ENCODE data around the gene ACTC1. TPM values are rescaled to one million over a fixed set of nuclear protein-coding genes. Genes with fewer than 3 reads are reported as not detected.
A peak's percentile ranks its signal among the peaks of the same experiment; 100 is the strongest.

ACTC1 gene
- total RNA-seq, 4 donors from 2014 or later, result 0.09 to 0.38 TPM; not detected in 2

- 65 to 77% methylated on average over 3 of the region's 3 CpGs for WGBS, 2 donors
- TF ChIP-seq CTCF (IDR thresholded peaks at IDR 0.05), result no peak
- TF ChIP-seq POLR2A (IDR thresholded peaks at IDR 0.05), result no peak
- Histone ChIP-seq H3K4me1 (no peaks in the 10 kb centered on the region), H3K36me3 (no peaks in the 10 kb centered on the region), H3K27me3 (peaks cover 0 to 46% (median 0%) of the 10 kb centered on the region in 4 donors), H3K27ac (no peak overlapping the region), H3K9me3 (no peaks in the 10 kb centered on the region), H3K4me3 (no peak overlapping the region)
- intact Hi-C loops (cut with DNase I), result no loop called here
- DNase-seq, result no peak
These were observed 34.4 kb downstream of the ACTC1 start for GRCh38 chr15:34760909-34761308.

GRCh38 chr15:34759992-34760391, 35.4 kb downstream of the ACTC1 start:
- Histone ChIP-seq H3K9me3 (no peaks in the 10 kb centered on the region), H3K27ac (no peak overlapping the region), H3K27me3 (peaks cover 0 to 55% (median under 1%) of the 10 kb centered on the region in 4 donors), H3K4me3 (no peak overlapping the region), H3K36me3 (no peaks in the 10 kb centered on the region), H3K4me1 (peaks cover 0 to 4% (median 1%) of the 10 kb centered on the region in 3 donors)
- WGBS, 2 donors, result 41 to 43% methylated on average over 2 of the region's 2 CpGs
- intact Hi-C loops (cut with DNase I), result no loop called here
- DNase-seq, result no peak
- TF ChIP-seq POLR2A (IDR thresholded peaks at IDR 0.05) (no peak), CTCF (IDR thresholded peaks at IDR 0.05) (no peak)

- Histone ChIP-seq H3K36me3 (no peaks in the 10 kb centered on the region), H3K4me3 (no peak overlapping the region), H3K27me3 (peaks cover 1 to 61% (median 6%) of the 10 kb centered on the region in 4 donors), H3K4me1 (peaks cover 0 to 11% (median 8%) of the 10 kb centered on the region in 3 donors), H3K27ac (no peak overlapping the region), H3K9me3 (no peaks in the 10 kb centered on the region)
- TF ChIP-seq CTCF (IDR thresholded peaks at IDR 0.05), result no peak
- WGBS, 2 donors, result 35 to 51% methylated on average over 3 of the region's 3 CpGs
- intact Hi-C loops (cut with DNase I), result no loop called here
- DNase-seq, result no peak
These were observed 36.0 kb downstream of the ACTC1 start for GRCh38 chr15:34759347-34759746.

GRCh38 chr15:34757262-34757661, 38.1 kb downstream of the ACTC1 start:
- Histone ChIP-seq H3K27ac (no peak overlapping the region), H3K9me3 (no peaks in the 10 kb centered on the region), H3K4me1 (peaks cover 0 to 13% (median 10%) of the 10 kb centered on the region in 3 donors), H3K4me3 (no peak overlapping the region), H3K27me3 (peaks cover 9 to 82% (median 11%) of the 10 kb centered on the region in 4 donors), H3K36me3 (no peaks in the 10 kb centered on the region)
- no peak for DNase-seq
- intact Hi-C loops (cut with DNase I), result no loop called here
- 68 to 78% methylated on average over 3 of the region's 3 CpGs for WGBS, 2 donors
- TF ChIP-seq POLR2A (IDR thresholded peaks at IDR 0.05), result no peak
- TF ChIP-seq CTCF (IDR thresholded peaks at IDR 0.05), result no peak

- H3K27ac ChIP-seq, result no peak overlapping the region
- 1 to 4% methylated on average over 8 to 10 of the region's 11 CpGs for WGBS, 2 donors
- peak overlapping the region in 1 of 4 donors; percentile 58 for H3K4me3 ChIP-seq
- intact Hi-C loops (cut with DNase I), result no loop called here
- H3K27me3 ChIP-seq, result peaks cover 9 to 83% (median 11%) of the 10 kb centered on the region in 4 donors
- TF ChIP-seq POLR2A (IDR thresholded peaks at IDR 0.05), result no peak
- no peak for TF ChIP-seq CTCF (IDR thresholded peaks at IDR 0.05)
- peaks cover 0 to 13% (median 10%) of the 10 kb centered on the region in 3 donors for H3K4me1 ChIP-seq
- H3K36me3 ChIP-seq, result no peaks in the 10 kb centered on the region
- H3K9me3 ChIP-seq, result no peaks in the 10 kb centered on the region
- DNase-seq, result no peak
These were observed 40.0 kb downstream of the ACTC1 start for GRCh38 chr15:34755419-34755773.

Data from esophagus squamous epithelium (tissue), 5 donors.